GM19035 (cell line): ENCODE data around the gene CMC1.

Source experiments
- ATAC-seq: cut with Tn5 transposase; IDR thresholded peaks from one replicate; pipeline ENCODE4 v1.9.1; 2021; ENCODE audit not compliant: unreplicated experiment

CMC1 gene

GRCh38 chr3:28295898-28296490, 54.6 kb downstream of the CMC1 start:
- ATAC-seq, result no peak

GRCh38 chr3:28299705-28300104, 58.3 kb downstream of the CMC1 start:
- no peak for ATAC-seq

- no peak for ATAC-seq
Measured at GRCh38 chr3:28300345-28300962, 59.0 kb downstream of the CMC1 start.

- no peak for ATAC-seq
Measured at GRCh38 chr3:28301688-28302087, 60.3 kb downstream of the CMC1 start.

- no peak for ATAC-seq
Measured at GRCh38 chr3:28308196-28308595, 66.8 kb downstream of the CMC1 start.

GRCh38 chr3:28315711-28316110, 74.3 kb downstream of the CMC1 start:
- no peak for ATAC-seq

GRCh38 chr3:28316226-28316625, 74.8 kb downstream of the CMC1 start:
- no peak for ATAC-seq

- peak; percentile 88 for ATAC-seq
Measured at GRCh38 chr3:28317438-28318022, 76.1 kb downstream of the CMC1 start.

- ATAC-seq, result no peak
Measured at GRCh38 chr3:28320981-28321380, 79.6 kb downstream of the CMC1 start.

- ATAC-seq, result no peak
Measured at GRCh38 chr3:28322464-28322863, 81.0 kb downstream of the CMC1 start.

GRCh38 chr3:28326458-28326926, 85.1 kb downstream of the CMC1 start:
- peak; percentile 84 for ATAC-seq

GRCh38 chr3:28328188-28329151, 87.1 kb downstream of the CMC1 start:
- no peak for ATAC-seq

GRCh38 chr3:28334552-28334951, 93.1 kb downstream of the CMC1 start:
- no peak for ATAC-seq

- ATAC-seq, result no peak
Measured at GRCh38 chr3:28335246-28335645, 93.8 kb downstream of the CMC1 start.

- ATAC-seq, result no peak
Measured at GRCh38 chr3:28337230-28337629, 95.8 kb downstream of the CMC1 start.

- no peak for ATAC-seq
Measured at GRCh38 chr3:28343144-28343543, 101.7 kb downstream of the CMC1 start.

- no peak for ATAC-seq
Measured at GRCh38 chr3:28345690-28346089, 104.3 kb downstream of the CMC1 start.

- ATAC-seq, result no peak
Measured at GRCh38 chr3:28347374-28348264, 106.2 kb downstream of the CMC1 start.

- no peak for ATAC-seq
Measured at GRCh38 chr3:28348265-28348628, 106.8 kb downstream of the CMC1 start.
